GM10266 (cell line): Measurements from ENCODE around the gene PDXK.

ENCODE experiments used
- DNase-seq: peaks from one replicate; pipeline ENCODE4 v3.0.0; 2012; ENCODE audit errors: extremely low spot score
- CTCF ChIP-seq: IDR thresholded peaks from 2 replicates; pipeline ENCODE4 v1.5.1; 2012; ENCODE audit warnings: mild to moderate bottlenecking, low read depth; ENCODE audit not compliant: control insufficient read depth, insufficient read depth; ENCODE audit errors: missing control alignments

Gene PDXK

DNA sequence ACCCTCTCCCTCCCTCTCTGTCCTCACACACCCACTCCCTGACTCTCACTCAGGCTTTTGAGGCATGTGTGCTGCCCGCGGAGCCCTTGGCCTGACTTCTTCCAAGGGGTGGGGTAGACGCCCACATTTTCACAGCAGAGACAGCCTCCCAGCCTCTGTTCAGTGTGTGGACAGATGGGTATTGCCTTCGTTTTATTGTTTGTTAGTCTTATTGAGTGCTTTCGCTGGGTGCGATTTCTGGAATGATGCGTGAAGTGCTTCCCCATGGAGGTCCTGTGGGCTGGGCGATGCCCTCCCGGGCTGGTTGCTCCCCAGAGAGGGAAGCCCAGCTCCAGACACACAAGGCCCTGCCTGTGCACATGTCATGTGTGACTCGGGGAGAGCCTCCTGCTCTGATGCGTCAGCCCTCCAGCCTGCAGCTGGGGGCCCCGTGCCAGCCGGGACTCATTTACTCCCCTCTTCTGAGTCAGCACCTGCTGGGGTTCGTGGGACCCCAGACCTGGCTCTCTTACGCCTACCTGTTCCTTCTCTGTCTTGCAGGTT is 14.7 kb downstream of the PDXK start:
- DNase-seq, result no peak
- TF ChIP-seq CTCF, result no peak

- no peak for TF ChIP-seq CTCF
- DNase-seq, result no peak
Observed at GRCh38 chr21:43734131-43734927, 15.4 kb downstream of the PDXK start.

DNA sequence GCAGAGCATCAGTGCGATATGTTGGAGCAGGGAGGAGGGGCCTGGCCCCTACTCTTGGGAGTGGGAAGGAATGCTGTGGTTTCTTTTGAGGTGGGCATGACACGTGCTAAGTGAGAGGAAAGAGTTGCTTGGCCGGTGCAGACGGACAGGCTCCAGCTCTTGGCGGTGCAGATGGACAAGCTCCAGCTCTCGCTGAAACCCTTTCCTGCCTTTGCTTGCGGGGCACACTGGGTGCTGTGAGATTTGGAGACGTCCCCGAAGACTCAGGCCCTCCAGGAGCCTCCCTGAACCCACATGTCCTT is 15.9 kb downstream of the PDXK start:
- no peak for DNase-seq
- TF ChIP-seq CTCF, result no peak

DNA sequence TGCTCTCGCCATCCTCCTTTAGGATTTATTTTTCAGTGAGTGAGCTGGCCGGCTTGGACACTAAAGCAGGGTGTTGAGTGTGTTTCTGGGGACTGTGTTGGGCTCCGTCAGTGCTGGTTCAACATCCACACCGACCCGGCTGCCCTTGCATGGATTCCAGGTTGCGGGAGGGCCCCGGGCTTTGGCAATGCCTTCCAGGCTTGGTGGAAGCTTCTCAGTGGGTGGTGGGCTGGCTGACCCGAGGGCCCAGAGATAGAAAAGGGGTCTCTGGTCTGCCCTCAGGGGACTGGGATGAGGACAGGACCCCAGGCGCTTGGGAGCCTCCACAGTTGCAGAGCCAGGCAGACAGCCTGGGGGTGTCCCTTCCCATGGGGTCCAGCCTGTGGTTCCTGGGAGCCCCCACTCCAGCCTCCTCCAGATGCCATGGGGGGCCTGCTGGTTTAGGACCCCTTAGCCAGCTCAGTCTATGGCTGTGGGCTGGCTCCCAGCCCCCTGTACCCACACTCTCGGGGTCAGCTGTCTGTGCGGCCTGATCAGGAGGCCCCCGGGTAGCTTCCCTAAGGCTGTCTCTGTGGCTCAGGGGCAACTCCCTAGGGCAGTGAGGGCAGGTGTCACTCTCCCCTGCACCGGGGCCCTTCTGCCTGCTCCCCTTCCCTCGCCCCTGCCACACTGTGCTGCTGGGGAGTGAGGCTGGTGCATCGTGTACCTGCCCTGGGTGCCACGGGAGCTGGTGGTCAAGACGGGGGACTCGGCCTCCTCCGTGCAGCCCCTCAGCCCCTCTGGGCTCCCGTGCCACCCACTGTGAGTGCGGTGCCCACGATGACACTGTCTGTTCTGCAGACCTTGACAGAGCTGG is 16.5 kb downstream of the PDXK start:
- no peak for TF ChIP-seq CTCF
- DNase-seq, result no peak

- no peak for TF ChIP-seq CTCF
- no peak for DNase-seq
Observed at GRCh38 chr21:43736224-43736883, 17.4 kb downstream of the PDXK start.

DNA sequence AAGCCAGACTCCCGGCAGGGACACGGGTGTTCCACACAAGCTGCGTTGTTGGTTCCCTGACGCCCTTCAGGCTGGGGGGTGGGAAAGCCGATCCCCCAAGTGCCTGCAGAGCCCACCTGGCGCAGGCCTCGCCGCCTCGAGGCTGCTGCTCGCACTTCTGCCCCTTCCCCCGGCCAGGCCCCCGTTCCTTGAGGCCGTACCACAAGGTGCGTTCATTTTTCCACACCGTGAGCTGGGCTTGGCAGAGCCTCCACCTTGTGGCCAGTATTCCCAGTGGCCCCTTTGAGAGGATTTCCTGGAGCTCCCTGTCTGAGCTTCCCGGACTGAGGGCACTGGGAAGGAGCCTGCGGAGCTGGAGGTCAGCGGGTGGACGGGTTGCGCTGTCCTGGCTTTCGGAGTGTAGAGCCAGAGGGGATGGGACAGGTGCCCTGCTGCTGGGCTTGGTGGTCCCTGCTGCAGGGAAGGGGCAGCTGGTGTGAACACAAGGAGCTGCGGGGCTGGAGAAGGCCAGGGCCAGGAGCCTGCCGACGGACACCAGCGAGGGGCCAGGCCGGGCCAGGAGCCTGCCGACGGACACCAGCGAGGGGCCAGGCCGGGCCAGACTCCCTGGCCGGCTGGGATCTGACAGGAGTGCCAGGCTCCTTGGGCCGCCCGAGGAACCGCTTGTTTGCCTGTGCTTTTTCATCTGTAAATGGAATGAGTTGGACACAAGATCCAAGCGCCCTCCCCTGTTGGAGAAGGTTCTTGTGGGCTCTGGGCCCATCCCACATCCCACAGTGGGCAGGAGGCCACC is 18.4 kb downstream of the PDXK start:
- no peak for TF ChIP-seq CTCF

More for the DNA sequence above, 18.4 kb downstream of the PDXK start:
- DNase-seq, result no peak
